Measurements from ENCODE around the gene GP5.

GP5 gene

DNA sequence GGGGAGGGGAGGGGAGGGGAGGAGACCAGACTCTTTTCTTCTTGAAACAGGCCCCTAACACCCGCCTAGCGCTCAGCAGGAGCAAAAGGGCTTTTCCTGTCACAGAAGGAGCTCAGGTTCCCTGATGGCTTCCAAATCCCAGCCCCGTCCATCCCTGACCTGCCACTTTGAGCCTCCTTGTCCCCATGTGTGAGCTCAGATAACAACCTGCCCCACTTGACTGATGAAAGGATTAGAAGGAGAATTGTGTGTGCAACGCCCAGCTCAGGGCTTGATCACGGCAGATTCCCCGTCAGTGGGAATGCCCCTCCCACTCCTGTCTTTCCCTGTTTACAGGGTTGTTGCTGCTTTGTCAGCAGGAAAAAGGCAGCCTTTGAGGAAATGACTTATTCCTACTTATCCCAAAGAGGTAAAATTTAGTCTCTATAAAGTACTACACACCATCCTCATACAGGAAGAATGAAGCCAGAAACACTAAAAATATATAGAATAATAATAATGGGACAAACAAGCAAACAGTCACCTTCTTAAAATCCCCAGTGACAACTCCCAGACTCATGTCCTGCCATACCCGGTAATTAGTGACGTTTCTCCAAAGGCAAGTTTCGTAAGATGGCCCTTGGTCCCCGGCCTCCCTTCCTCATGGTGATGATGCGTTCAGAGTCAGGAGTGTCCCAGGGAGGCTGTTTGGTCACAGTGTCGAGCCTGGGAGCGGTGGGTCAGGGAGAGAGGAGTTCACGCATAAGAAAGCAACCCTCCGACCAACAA is 23.4 kb downstream of the GP5 start:
- DNase-seq: no peak

DNA sequence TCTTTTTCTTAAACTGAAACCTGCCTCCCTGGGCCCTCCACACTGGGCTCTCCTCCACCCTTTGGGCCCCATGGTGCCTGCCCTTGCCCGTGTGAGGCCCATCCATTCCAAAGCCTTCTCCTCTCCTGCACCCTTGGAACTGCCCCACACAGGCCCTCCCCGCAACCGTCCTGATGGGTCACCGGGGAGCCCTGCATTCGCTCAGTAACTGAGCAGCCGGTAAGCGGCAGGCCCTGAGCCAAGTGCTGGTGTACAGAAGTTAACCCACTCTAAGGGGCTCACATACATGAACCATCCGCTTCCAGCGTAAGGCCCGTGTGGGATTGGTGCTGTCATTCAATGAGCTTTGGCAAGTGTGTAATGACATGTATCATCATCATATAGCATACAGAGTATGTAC is 24.1 kb downstream of the GP5 start:
- DNase-seq: no peak

DNA sequence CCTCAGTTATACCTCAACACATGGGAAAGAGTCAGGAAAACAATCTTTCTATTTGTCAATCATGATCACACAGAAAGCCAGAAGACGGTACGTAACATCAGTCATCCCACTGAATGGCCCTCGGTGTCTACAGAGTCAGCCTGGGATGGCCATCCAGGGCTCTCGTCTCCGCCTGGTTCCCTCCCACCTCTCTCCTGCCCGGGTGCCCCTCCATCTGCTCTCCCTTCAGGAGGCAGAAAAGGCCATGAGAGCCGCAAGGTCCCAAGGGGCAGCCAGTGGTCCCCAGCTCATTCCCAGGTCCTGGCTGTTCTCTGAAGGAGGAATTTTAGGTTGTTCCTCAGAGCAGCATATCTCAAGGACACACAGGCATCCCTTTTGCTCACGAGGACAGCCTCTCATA is 25.2 kb downstream of the GP5 start:
- DNase-seq: no peak

DNA sequence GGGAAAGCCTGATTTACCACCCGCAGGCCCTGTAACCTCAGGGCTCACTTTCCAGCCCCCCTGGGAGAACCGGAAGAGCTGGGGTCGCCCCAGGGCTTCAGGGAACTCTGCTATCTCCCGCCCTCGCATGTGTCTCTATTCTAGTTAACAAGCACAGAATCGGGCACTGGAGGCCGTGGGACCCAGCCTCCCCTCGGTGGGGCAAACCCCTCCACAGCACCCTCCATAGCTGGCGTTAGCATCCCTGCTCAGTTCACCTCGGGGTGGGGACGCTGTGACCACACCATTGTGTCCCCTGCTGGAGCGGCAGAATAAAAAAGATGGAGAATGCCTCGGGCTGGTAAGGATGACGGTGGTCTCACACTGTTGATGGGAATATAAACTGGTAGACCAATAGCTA is 26.0 kb downstream of the GP5 start:
- no peak for DNase-seq

DNA sequence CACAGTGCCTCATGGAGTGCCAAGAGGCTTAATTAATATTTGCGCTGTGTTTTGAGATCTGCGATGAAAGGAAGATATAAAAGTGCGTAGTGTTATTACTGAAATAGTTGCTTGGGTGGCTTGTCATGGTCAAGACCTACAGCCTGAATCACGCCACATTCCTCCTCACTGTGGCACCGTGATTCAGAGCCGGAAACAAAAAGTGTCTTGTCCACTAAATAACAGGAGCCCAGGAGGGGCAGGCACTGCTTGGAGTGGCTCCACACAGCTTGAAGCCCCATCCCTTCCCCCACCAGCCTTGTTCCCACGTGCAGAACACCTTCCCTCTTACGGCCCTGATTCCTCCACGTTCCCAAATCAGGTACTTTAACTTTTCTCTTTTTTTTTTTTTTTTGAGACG is 28.3 kb downstream of the GP5 start:
- DNase-seq: no peak

DNA sequence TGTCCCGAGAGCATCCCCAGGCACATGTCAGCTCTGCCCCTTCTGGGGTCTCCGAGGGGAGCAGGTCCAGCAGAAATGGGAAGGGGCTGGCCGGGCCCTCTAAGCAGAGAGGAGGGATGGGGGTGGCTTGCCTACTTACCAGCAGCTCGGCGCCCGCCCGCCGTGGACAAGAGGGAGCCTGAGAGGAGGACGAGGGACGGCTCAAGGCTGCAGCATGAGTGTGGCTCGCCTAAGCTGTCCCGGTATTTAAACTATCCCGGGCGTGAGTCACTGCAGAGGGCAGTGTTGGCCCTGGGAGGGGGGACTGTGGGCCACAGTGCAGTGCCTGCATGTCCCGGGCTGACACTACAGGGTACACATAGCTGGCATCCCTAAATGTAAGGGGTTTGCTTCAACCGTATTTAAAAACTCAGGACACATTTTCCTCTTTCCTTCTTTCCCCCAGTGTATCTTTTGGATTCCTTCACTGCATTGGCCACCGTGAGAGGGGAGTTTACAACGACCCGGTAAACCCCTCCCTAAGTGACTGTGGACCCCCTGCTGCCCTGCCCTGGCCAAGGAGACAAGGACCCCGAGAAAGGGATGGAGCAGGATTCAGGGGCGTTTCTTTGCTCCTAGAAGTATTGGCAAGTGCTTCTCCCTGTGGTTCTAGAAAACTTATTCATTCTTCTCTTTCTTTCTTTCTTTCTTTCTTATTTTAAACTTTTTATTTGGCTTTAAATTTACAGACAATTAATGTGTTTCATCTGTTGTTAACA is 29.4 kb downstream of the GP5 start, which contains the start of gene LRRC15:
Gene LRRC15 (minus strand): TSS at position 222 of the 758 bp plus-strand sequence. CDS start 8,700 bp downstream, outside the sequence.
- no peak for DNase-seq

DNA sequence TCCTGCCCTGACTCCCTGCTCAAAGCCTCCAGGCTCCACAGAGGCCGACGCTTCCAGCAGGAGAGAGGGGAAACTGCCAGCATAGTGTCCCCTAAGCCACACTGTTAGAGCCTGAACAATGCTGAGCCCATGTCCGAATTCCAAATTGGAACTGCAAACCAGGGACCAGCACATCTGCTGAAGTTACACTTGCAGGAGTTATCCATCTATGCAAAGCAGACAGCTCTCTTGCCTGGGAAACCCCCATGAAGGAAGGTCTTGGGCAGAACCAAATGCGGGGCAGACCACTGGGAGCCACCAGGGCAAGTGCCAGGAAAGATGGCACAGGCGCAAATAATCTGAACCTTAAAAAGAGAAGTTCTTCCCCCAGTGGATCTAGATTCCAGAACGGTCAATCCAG is 30.1 kb downstream of the GP5 start:
- no peak for DNase-seq

DNA sequence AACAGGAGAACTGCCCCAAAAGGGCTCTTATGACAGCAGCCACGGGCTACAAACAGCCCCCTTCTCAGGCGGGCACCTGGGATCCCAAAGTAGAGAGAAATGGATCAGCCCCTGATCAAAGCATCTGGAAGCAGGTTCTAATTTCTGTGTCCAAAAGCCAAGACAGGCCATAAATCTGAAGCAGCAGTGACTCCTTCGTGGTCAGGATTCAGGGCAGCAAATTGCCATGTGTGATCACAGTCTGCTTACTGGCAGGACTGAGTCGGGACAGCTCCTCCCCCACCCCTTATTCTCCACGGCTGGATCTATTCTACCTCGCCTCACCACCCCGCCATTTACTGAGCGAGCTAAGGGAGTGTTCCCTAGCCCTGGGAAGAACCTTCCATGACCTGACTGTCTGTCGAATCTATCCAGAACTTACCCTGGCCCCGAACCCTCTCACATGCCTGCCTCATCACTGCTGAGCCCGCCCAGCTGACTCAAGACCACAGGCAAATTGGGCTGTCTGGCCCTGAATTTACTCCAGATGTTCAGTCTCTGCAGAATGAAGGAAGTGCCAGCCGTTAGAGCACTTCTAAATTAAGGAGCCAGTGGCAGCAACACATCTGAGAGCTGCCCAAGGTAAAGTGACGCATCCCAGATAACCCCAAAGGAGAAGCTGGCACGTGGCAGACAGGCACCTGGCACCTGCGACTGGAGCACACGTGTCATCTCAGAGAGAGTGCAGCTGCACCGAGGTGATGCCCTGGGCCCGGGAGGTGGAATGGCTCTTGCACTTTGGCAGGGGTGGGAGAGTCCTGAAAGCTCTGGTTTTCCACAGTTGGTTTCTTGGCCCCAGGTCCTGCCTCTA is 30.8 kb downstream of the GP5 start:
- no peak for DNase-seq

DNA sequence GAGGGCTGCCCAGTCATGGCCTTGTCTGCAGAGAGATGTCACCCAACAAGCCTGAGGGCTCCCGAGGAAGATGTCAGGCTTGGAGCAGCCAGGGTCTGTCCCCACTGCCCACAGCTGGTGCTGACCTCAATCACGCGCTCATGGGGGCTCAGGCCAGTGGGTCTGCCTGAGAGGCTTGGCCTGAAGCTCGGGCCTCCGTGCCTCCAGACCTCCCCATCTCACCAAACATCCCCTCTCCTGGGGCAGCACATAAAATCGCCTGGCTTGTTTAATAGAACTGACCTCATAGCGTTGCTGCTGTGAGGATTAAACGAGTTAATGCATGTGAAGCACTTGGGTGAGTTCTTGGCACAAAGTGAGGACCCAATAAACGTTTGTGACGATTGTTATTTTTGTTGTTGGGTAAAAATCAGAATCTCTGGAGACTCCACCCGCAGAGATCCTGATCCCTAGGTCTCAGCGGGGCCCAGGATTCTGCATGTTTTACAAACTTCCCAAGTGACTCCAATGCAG is 33.0 kb downstream of the GP5 start:
- DNase-seq: no peak

DNA sequence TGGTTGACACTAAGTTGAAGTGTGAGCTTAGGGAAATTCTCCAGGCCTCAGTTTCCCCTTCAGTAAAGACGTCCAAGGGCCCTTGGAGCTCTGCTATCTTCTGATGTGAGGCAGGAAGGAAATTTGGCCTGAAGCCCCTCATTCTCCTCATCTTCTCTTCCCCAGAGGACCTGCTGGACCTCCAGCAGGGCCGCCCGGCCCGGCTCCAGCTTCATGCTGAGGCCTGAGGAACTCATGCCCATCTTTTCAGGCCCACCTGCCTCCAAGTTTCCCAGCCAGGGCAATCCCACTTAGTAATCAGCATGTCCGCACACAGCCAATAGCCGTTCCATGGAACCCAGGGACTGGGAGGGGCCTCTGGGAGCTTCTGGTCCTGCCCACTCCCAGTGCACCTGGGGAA is 33.5 kb downstream of the GP5 start:
- no peak for DNase-seq

DNA sequence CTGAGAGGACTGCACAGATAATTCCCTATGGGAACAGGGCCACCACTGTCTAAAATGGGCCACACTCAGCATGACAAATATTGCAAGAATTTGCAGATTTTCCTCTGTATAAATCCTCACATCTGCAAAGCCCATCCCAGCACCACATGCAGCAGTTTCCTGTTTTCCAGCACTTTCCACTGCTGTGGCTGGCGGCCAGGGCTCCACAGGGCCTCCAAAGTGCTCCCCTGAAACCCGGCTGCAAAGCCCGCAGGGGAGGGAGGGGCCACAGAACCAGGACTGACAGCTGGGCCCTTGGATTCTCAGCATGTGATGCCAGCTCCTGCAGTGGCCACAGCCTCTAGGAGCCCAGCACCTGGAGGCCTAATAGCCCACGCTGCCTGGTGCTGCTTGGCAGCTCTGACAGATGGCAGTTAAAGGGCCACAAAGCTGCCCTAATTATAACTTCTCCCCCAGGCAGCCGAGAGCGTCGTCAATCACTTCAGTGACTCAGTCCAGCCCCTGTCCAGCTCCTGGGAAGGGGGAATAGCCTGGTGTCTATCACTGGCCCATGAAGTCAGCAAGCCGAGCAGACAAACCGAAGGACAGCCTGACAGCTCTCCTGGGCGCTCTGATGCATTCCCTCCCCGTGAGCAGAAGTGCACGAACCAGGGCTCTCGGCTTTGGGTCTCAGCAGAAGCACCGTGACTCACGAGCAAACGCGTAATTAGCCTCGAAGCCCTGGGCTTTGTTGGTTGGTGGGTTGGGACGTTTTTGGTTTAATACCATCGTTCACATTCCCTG is 34.2 kb downstream of the GP5 start:
- DNase-seq: no peak

DNA sequence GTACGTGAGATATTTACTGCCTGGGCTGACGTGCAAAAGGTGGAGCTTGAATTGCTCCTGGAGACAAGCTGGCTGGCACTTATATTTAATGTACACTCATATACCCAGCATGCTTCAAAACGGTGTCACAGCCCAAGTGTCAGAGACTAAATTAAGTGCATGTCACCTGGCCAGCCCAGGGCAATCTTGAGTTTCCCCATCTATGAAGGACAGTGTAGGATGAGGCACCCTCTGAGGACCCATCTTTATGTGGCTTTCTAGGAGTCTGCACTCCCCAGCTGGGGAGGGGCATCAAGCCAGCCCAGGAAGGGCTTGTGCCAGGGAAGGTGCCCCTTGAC is 34.8 kb downstream of the GP5 start:
- DNase-seq: no peak

DNA sequence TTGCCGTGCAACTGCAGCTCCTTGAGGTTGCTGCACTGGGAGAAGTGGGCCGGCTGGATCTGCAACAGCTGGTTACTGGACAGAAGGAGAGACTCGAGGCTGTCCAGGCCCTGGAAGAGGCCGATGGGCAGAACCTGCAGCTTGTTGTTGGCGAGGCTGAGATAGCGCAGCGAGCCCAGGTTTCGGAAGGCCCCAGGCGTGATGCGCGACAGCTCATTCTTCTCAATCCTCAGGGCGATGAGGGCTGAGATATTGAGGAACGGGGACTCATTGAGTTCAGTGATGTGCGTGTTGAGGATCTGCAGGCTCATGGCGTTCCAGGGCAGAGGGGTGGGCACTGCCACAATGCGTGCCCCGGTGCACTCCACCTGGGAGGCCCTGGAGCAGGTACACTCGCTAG is 38.5 kb downstream of the GP5 start:
- DNase-seq: no peak

DNA sequence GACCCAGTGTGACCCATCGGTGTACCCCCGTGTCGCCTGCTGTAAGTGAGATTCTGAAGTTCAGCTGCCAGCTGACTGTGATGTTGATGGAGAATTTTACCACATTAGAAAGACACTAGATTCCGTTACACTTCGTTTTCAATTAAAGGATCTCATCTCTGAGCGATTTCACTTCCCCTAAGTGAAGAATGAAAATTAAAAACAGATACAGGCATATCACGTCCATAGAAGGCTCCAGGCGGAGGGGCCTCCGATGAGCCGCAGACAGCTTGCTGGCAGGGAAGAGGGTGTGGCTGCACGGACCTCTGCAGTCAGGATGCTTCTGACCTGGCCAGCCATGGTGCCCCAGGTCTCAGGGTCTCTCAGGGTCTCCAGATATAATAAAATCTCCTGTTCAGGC is 41.4 kb downstream of the GP5 start:
- no peak for DNase-seq

DNA sequence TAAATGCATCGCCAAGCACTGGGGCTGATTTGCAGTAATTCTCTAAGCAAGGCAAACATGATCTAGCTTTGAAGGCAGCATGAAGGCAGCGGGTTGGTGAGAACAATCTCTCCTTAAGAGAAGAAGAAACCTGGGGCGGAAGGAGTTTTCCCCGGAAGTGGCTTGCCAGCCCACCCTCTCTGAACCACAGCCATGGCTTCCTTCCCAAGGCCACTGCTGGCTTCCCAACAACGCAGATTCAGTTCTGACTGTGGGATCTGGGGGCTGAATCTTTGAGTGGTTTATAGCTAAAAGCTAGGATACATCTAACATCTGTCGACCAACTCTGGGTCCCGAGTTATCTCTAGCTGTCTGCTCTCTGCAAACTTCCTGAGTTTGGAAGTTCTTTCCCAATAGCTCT is 43.7 kb downstream of the GP5 start:
- DNase-seq: no peak

DNA sequence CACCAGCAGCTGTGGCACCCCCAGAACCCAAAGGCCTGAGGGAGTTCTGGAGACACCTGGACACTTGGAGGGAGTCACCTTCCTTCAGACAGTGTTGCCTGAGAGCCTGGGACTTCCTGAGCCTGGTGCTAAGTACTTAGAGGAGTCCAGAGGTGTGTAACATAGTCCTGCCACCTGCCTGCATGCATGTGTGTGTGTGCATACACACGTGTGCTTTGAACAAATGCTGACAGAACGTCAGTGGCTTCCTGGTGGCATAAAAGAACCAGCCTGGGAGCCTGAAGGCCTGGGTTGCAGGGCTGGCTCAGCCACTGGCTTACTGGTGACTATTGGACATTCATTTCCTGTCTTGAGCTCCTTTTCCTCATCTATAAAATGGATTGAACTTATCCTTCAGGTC is 44.8 kb downstream of the GP5 start:
- DNase-seq: no peak

DNA sequence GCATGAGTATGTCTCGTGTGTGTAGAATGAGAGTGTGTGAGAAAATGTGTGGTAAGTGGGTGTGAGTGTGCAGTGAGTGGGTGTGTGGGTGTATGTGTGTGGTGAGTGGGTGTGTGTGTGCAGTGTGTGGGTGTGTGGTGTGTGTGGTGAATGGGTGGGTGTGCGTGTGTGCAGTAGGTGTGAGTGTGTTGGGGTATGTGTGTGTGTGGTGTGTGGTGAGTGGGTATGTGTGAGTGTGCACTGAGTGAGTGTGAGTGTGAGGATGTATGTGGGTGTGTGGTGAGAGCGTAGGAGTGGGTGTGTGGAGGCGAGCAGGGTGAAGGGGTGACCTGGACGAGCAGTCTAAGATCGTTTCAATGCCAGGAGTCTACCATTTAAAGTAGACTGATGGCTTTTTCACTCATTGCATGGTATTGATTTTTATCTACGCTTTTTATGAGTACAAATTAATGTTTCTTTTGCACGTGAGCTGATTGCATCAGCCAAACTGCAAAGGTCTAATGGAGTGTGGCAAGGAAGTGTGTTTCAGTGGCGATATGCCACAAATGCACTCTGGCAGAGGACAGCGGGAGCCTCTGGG is 46.3 kb downstream of the GP5 start:
- no peak for DNase-seq

DNA sequence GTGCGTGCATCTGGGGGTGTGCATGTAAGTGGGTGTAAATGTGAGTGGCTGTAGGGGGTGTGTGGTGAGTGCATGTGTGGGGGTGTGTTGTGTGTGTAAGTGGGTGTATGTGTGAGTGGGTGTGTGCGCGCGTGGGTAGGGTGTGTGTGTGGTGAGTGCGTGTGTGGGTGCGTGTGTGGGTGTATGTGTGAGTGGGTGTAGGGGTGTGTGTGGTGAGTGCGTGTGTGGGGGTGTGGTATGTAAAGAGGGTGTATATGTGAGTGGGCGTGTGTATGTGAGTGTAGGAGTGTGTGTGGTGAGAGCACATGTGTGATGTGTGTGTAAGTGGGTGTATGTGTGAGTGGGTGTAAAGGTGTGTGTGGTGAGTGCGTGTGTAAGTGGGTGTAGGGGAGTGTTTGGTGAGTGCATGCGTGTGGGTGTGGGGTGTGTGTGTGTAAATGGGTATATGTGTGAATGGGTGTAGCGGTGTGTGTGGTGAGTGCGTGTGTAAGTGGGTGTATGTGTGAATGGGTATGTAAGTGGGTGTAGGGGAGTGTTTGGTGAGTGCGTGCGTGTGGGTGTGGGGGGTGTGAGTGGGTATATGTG is 47.0 kb downstream of the GP5 start:
- no peak for DNase-seq

DNA sequence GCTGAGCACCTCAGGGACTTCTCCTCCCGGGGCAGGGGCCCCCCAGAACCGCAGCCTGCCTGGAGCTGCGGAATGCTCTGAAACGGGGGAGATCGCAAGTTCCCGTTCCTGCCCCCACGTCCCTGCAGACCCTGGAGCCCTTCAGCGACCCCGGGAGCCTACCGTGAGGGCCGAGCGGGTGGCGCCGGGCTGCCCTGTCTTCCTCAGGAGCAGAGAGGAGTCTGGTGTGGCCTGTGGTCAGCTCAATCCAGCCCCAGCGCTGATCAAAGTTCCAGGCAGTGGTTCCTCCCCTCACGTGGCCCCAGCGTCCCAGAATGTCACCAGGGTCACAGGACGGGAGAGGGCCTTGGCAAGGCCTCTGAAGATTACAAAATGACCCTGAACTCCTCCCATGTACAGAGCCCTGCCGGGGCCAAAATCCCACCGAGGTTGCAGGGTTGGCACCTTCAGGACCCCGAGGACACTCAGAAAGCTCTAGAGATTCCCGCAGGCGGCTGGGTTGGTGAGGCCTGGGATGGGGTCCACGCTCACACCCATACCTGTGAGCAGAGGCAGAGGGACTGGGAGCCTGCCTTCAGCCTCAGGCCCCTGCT is 47.9 kb downstream of the GP5 start, which contains the start of gene CPN2:
Gene CPN2 (minus strand): TSS at position 249 of the 593 bp plus-strand sequence. CDS start 8,626 bp downstream, outside the sequence.
- DNase-seq: no peak

DNA sequence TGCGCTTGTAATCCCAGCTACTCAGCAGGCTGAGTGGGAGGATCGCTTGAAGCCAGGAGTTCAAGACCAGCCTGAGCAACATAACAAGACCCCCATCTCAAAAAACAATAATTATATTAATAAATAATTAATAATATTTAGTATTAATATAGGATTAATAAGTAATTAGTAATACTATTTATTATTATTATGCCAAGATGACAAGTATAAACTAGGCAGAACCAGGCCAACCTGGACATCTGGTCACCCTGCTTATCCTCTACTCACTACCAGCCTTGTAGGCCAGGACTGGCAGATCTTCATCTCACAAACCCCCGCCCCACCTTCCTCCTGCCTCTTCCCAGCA is 48.4 kb downstream of the GP5 start:
- no peak for DNase-seq

DNA sequence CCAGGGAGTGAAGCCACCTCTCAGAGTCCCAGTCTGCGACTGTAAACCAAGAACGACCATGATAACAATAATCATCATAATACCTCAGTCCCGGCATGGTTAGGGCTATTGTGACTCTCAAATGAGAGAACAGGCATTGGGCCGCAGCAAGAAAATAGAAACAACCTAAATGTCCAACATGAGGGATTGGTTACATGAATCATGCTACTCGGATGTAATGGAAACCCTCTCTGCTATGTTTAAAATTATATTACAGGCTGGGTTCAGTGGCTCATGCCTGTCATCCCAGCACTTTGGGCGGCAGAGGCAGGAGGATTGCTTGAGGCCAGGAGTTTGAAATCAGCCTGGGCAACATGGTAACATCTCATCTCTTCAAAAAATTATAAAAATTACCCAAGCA is 50.7 kb downstream of the GP5 start:
- no peak for DNase-seq
